Left ventricle myocardium superior (tissue), 1 donor: ENCODE measurements around the gene AKNA. TPM values are rescaled to one million over a fixed set of nuclear protein-coding genes. Genes with fewer than 3 reads are reported as not detected.
A peak's percentile ranks its signal among the peaks of the same experiment; 100 is the strongest.

ENCODE experiments used
- ATAC-seq: fragments of 200-7000 bp; cut with Tn5 transposase; one replicate; pipeline ENCODE4 v1.9.1; 2020; ENCODE audit warnings: mild to moderate bottlenecking, moderate library complexity
- DNase-seq: peaks from one replicate; pipeline ENCODE4 v3.0.0-alpha.2; 2020
- intact Hi-C: fragments of 100-400 bp; cut with micrococcal nuclease; formaldehyde crosslinking; loops from one replicate; pipeline ENCODE4 v1.11.0; 2022
- total RNA-seq: library from RNA; stranded (reverse); fragmentation: NEBNext Ultra II Directional; extraction: Animal tissue kit (Norgen Biotek cat#: 25700); gene quantifications from one replicate; pipeline ENCODE4 v1.2.1, GENCODE V29; 2021
- donor health status: DM: no; HTN: yes; CAD: no; lungs with severe emphysema.

Gene AKNA
- total RNA-seq, 1 donor from 2014 or later = 5.1 TPM

GRCh38 chr9:114370251-114370967 lies 17.4 kb downstream of the AKNA start:
- intact Hi-C loops = no loop called here
- DNase-seq = peak; percentile 13
- no peak for ATAC-seq

GRCh38 chr9:114369216-114370130 lies 18.3 kb downstream of the AKNA start:
- no peak for ATAC-seq
- intact Hi-C loops = no loop called here
- DNase-seq = no peak

- ATAC-seq = no peak
- intact Hi-C loops = no loop called here
- DNase-seq = no peak
Observed at GRCh38 chr9:114367772-114368569, 19.8 kb downstream of the AKNA start.

- intact Hi-C loops = no loop called here
- no peak for DNase-seq
- no peak for ATAC-seq
Observed at GRCh38 chr9:114367366-114367765, 20.4 kb downstream of the AKNA start.

- no peak for DNase-seq
- peak; percentile 22 for ATAC-seq
- intact Hi-C loops = no loop called here
Observed at GRCh38 chr9:114366334-114367128, 21.3 kb downstream of the AKNA start.

- DNase-seq = no peak
- no peak for ATAC-seq
- intact Hi-C loops = no loop called here
Observed at GRCh38 chr9:114365194-114365593, 22.6 kb downstream of the AKNA start.

GRCh38 chr9:114364134-114365041 lies 23.4 kb downstream of the AKNA start:
- ATAC-seq (no peak), DNase-seq (no peak)
- intact Hi-C loops = no loop called here

- no peak for ATAC-seq
- DNase-seq = no peak
Observed at GRCh38 chr9:114363424-114363823, 24.4 kb downstream of the AKNA start.

GRCh38 chr9:114362394-114362793 lies 25.4 kb downstream of the AKNA start:
- DNase-seq (no peak), ATAC-seq (no peak)
- intact Hi-C loops = no loop called here

More at GRCh38 chr9:114363424-114363823, 24.4 kb downstream of the AKNA start:
- intact Hi-C loops = no loop called here

GRCh38 chr9:114361542-114361941 lies 26.2 kb downstream of the AKNA start:
- DNase-seq (no peak), ATAC-seq (no peak)
- intact Hi-C loops = no loop called here

GRCh38 chr9:114359801-114360200 lies 28.0 kb downstream of the AKNA start:
- ATAC-seq (no peak), DNase-seq (no peak)
- intact Hi-C loops = no loop called here

GRCh38 chr9:114357911-114358328 lies 29.9 kb downstream of the AKNA start:
- ATAC-seq = no peak
- DNase-seq = no peak
- intact Hi-C loops = no loop called here

- DNase-seq = no peak
- intact Hi-C loops = no loop called here
- no peak for ATAC-seq
Observed at GRCh38 chr9:114357360-114357759, 30.4 kb downstream of the AKNA start.

- intact Hi-C loops = no loop called here
- DNase-seq (no peak), ATAC-seq (peak; percentile 33)
Observed at GRCh38 chr9:114356792-114357191, 31.0 kb downstream of the AKNA start.

- intact Hi-C loops = no loop called here
Observed at GRCh38 chr9:114355821-114356220, 32.0 kb downstream of the AKNA start.

GRCh38 chr9:114351932-114352331 lies 35.9 kb downstream of the AKNA start:
- DNase-seq (peak; percentile 7), ATAC-seq (peak; percentile 23)
- intact Hi-C loops = no loop called here

More at GRCh38 chr9:114355821-114356220, 32.0 kb downstream of the AKNA start:
- ATAC-seq (no peak), DNase-seq (no peak)

GRCh38 chr9:114350636-114351401 lies 37.0 kb downstream of the AKNA start:
- intact Hi-C loops = no loop called here
- DNase-seq (no peak), ATAC-seq (no peak)
